LNCAP (cell line): ENCODE results near the gene UBAP1.

ENCODE experiments used
- CTCF ChIP-seq: fragments of 450-650 bp; IDR thresholded peaks from 2 replicates; pipeline ENCODE4 v1.5.1; 2017; ENCODE audit warnings: mild to moderate bottlenecking

The UBAP1 gene

GRCh38 chr9:34170237-34170991 is 8.4 kb upstream of the UBAP1 start:
- no peak for TF ChIP-seq CTCF

DNA sequence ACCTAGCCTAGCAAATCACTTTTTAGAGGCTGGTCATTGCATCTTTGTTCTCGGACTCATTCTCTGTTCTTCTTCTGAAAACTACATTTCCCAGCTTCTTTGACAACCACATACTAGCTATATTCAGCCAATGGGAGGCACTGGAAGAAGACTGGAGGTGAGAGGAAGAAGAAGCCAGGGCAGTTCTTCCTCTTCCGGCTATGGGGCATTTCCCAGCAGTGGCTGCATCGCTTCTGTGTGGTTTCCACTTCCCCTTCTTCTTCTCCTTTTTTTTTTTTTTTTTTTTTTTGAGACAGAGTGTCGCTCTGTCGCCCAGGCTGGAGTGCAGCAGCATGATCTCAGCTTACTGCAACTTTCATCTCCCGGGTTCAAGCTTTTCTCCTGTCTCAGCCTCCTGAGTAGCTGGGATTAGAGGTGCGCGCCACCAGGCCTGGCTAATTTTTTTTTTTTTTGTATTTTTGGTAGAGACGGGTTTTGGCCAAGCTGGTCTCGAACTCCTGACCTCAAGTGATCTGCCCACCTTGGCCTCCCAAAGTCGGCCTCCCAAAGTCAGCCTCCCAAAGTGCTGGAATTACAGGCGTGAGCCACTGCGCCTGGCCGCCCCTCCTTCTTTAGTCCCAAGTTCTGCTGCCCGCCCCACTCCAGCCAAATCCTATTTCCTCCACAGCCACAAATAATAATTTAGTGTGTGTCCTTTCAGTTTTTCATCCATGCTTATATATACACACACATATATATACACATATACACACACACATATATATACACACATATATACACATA is 6.9 kb upstream of the UBAP1 start:
- TF ChIP-seq CTCF, result no peak

DNA sequence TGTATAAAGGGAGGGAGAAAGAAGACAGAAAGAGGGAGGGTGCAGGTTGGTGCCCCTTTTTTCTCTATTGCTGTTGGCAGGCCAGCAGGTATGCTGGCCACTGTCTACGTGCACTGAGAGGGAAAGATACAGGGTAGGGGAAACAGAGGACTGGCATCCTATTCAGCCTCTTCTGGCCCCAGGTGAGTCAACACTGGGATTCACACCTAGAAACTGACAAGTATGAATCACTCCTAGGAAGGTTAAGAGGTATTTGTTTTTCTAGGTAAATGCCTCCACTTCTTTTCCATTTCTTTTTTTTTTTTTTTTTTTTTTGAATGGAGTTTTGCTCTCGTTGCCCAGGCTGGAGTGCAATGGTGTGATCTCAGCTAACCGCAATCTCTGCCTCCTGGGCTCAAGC is 2.8 kb upstream of the UBAP1 start:
- TF ChIP-seq CTCF, result no peak

GRCh38 chr9:34177593-34178435 is 1.0 kb upstream of the UBAP1 start:
- TF ChIP-seq CTCF, result no peak

GRCh38 chr9:34179213-34180136 is 632 bp downstream of the UBAP1 start:
- no peak for TF ChIP-seq CTCF

GRCh38 chr9:34185778-34186551 is 7.1 kb downstream of the UBAP1 start:
- no peak for TF ChIP-seq CTCF
